C4-2B (cell line): ENCODE results near the gene ZMYND11.

Experiments
- ZFX ChIP-seq: fragments of 450-650 bp; IDR thresholded peaks from 2 replicates; pipeline ENCODE4 v1.6.1; 2017
- TF ChIP-seq, protein P1 (sequence below): fragments of 450-650 bp; conservative IDR thresholded peaks from 2 replicates; pipeline ENCODE4 v1.5.1; 2017; ENCODE audit warnings: mild to moderate bottlenecking

- TF ChIP-seq, protein P1, sequence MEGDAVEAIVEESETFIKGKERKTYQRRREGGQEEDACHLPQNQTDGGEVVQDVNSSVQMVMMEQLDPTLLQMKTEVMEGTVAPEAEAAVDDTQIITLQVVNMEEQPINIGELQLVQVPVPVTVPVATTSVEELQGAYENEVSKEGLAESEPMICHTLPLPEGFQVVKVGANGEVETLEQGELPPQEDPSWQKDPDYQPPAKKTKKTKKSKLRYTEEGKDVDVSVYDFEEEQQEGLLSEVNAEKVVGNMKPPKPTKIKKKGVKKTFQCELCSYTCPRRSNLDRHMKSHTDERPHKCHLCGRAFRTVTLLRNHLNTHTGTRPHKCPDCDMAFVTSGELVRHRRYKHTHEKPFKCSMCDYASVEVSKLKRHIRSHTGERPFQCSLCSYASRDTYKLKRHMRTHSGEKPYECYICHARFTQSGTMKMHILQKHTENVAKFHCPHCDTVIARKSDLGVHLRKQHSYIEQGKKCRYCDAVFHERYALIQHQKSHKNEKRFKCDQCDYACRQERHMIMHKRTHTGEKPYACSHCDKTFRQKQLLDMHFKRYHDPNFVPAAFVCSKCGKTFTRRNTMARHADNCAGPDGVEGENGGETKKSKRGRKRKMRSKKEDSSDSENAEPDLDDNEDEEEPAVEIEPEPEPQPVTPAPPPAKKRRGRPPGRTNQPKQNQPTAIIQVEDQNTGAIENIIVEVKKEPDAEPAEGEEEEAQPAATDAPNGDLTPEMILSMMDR = no peak
- no peak for TF ChIP-seq ZFX
Measured at GRCh38 chr10:218798-219197, 83.5 kb downstream of the ZMYND11 start.
